ENCODE data around the gene IGFBP7.

Gene IGFBP7

GRCh38 chr4:56981795-56982201 lies 128.4 kb downstream of the IGFBP7 start:
- TF ChIP-seq REST (IDR thresholded peaks at IDR 0.05; ENCODE audit: insufficient read depth in 1 of 2, low read depth in 2 of 2, low read length in 2 of 2) (no peak), SIN3A (IDR thresholded peaks at IDR 0.05; ENCODE audit: borderline replicate concordance, insufficient read depth, low read length) (no peak), FOXP2 (optimal IDR thresholded peaks at IDR 0.05; ENCODE audit: borderline replicate concordance, extremely low read depth, extremely low read length, insufficient read depth) (no peak), POLR2AphosphoS5 (IDR thresholded peaks at IDR 0.05; ENCODE audit: low read depth, low read length) (no peak), TAF1 (IDR thresholded peaks at IDR 0.05; ENCODE audit: borderline replicate concordance, insufficient read depth, low read length) (no peak)
